T follicular helper cell (primary cell): ENCODE data around the gene NDUFB10.

Experiments used
- DNase-seq: peaks from one replicate; pipeline ENCODE4 v3.0.0-alpha.2; 2020; ENCODE audit warnings: low read depth

Gene NDUFB10

DNA sequence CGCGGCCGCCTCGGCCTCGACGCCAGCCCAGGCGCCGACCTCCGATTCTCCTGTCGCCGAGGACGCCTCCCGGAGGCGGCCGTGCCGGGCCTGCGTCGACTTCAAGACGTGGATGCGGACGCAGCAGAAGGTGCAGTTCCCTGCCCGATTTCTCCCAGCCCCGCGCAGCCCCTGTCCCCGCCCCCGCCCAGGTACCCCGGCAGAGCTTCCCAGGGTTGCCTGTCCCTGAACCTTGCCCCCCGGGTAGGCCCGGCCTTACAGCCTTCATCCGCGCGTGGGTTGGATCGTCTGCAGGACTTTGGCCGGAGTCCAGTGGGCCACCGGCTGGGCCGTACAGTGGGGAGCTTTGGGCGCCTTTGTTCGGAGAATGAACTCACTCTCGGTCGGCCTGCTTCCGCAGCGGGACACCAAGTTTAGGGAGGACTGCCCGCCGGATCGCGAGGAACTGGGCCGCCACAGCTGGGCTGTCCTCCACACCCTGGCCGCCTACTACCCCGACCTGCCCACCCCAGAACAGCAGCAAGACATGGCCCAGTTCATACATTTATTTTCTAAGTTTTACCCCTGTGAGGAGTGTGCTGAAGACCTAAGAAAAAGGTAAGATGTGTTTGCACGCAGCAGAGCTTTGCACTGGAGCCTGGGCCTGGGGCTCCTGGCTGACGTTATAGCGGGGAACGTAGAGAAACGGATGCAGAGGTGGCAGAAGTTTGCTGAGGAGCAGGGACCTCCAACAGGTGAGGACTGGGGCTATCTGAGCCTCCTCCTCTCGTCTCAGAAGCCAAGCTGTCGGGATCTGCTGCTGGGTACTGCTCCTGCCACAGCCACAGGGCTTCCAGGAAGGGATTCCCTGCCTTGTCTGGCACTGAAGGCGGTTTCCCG, 25.2 kb downstream of the NDUFB10 start:
- DNase-seq: no peak

- DNase-seq: no peak
Measured at GRCh38 chr16:1985466-1986150, 26.3 kb downstream of the NDUFB10 start.

DNA sequence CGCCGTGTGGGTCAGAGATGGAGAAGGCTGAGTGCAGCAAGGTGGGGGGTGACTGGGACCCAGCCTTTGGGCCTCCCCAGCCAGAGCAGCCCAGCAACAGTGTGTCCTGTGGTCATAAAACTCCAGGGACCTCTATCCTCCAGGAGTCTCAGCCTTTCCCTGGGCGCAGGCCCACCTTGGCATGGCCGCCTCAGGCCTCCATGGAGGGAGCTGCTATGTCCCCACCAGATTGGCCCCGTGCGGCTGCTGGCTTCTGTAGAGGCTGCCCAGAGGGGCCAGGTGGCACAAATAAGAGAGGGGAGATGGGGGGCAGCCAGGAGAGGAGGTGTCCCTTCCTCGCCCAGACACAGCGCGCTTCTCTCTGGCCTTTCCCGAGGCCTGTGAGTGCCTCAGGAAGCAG, 27.9 kb downstream of the NDUFB10 start:
- no peak for DNase-seq

- DNase-seq: no peak
Measured at GRCh38 chr16:1989209-1990100, 30.1 kb downstream of the NDUFB10 start, which contains the start of gene SYNGR3. Gene SYNGR3, plus strand, starts transcription at chr16:1989970. Its CDS starts 133 bp downstream, at chr16:1990103.

DNA sequence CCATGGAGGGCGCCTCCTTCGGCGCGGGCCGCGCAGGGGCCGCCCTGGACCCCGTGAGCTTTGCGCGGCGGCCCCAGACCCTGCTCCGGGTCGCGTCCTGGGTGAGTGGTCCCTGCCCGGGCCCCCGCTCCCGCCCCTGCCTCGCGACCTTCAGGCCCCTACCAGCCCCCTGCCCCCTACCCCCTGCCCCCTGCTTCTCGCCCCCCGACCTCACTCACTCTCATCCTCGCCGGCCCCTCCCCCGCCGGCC, 30.7 kb downstream of the NDUFB10 start:
- no peak for DNase-seq

DNA sequence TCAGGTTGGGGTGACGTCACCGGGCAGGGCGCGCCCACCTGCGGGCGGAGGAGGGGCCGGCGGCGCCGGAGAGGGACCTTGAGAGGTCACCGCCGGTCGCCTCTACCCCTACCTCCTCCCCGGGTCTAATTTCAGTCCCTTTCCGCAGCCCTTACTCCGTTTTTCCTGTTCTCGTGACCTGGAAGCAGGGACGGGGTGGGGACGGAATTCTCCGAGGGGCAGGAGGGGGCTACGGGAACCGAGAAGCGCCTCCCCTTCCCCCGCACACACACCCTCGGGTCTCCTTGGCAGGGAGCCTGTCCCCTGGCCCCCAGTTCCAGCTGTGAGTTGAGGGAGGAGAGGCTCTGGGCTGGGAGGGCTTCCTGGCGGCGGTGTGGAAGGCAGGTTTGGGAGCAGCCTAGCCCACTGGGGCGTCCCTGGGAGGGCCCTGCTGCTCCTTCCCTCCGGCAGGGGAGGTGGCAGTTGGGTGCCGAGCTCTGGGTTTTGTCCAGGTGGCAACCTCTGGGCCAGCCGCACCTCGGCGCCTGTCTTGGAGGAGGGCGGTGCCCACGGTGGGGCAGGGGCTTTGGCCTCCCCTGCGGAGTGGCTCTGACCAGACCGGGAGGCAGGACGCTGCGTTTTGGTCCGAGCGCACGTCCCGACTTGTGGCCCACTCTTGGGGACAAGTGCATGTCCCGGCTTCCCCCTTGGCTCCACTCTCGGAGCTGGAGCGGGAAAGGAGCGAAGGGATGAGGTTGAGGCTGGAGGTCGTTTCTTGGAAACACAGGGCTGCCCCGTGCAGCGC, 31.2 kb downstream of the NDUFB10 start:
- DNase-seq: no peak

GRCh38 chr16:1991135-1991551, 31.8 kb downstream of the NDUFB10 start:
- DNase-seq: peak; percentile 29

DNA sequence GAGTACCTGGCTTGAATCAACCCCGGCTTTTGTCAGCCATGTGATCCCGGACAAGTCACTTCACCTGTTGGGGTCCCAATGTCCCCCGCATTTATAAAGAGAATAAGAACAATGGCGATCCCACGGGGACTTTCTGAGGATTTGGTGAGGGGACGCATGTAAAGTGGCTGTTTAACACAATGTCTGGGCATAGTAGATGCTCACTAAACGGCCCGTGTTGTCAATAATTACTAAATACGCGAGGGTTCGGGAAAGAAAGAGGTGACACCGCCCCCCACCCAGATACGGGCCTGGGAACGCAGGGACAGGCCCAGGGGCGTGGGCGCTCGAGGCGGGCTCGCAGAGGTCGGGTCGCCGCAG, 32.2 kb downstream of the NDUFB10 start:
- DNase-seq: no peak

DNA sequence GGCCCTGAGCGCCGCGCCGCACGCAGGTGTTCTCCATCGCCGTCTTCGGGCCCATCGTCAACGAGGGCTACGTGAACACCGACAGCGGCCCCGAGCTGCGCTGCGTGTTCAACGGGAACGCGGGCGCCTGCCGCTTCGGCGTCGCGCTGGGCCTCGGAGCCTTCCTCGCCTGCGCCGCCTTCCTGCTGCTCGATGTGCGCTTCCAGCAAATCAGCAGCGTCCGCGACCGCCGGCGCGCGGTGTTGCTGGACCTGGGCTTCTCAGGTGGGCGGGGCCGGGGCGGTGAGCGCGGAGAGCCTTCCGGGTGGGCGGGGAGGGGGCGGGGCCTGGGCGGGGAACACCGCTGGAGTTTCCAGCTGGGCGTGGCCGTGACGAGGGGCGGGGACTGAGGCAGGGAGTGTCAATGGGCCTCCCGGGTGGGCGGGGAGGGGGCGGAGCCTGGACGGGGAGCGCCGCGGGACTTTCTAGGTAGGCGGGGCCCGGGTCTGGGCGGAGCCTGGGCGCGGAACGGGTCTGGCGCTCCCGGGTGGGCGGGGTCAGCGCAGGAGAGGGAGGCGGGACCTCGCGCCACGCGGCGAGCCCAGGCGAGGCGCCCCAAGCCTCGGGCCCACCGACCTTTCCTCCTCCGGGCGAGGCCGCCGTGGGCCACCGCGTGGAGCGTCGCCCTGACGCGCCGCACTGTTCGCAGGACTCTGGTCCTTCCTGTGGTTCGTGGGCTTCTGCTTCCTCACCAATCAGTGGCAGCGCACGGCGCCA, 32.8 kb downstream of the NDUFB10 start:
- DNase-seq: peak; percentile 99

DNA sequence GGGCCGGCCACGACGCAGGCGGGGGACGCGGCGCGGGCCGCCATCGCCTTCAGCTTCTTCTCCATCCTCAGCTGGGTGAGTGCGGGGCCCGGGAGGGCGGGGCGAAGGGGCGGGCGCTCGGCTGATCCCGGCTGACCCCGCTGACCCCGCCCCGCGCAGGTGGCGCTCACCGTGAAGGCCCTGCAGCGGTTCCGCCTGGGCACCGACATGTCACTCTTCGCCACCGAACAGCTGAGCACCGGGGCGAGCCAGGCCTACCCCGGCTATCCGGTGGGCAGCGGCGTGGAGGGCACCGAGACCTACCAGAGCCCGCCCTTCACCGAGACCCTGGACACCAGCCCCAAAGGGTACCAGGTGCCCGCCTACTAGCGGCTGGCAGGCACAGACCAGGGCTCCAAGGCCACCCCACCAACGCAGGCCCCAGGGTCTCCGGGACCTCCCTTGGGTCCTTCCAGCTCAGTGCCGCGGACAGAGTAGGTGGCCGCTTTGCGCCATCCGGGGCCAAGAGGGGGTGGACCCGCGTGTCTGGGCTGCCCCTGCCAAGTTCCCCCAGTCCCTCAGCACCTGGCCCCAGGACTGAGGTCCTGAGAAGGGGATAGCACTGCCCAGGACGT, 33.5 kb downstream of the NDUFB10 start:
- DNase-seq: no peak

GRCh38 chr16:1993731-1994131, 34.4 kb downstream of the NDUFB10 start:
- DNase-seq: no peak

DNA sequence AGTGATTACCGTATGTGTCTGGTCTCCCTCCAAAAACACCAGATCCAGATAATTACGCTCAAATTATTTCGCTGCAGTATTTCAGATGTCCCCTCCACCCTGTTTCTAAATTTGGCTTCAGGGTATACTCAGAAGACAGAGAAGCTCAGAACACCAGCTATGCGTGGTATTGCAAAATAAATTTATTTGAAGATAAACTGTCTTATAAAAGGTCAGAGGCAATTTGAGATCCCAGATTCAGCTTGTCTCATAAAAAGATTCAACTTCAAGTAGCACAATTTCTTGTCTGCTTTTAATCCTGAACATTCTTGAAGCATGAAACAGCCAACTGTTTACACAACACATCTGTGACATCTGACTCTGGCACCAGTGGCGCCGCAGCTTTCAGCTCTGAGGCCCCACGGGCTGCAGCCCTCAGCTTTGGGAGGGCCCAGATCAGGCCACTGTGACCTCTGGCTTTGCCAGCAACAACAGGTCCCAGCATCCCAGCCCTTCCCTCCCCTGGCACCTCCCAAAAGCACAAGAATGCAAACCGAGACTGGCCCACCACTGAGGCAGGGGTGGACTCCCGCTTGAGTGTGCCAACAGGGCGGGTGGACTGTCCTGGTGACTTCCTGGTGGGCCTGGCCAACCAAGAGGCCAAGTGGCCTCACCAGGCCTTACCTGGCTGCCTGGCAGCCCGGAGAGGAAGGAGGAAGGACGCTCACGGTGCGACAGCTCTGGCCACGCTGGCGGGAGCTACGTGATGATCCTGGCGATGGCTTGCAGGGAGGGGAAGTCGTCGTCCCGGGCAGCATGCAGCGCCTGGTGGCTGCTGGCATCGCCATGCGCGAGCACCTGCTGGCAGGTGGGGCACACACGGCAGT, 38.4 kb downstream of the NDUFB10 start:
- no peak for DNase-seq

- DNase-seq: no peak
Measured at GRCh38 chr16:1998360-1998835, 39.1 kb downstream of the NDUFB10 start.

- DNase-seq: no peak
Measured at GRCh38 chr16:1998852-1999801, 39.8 kb downstream of the NDUFB10 start.

DNA sequence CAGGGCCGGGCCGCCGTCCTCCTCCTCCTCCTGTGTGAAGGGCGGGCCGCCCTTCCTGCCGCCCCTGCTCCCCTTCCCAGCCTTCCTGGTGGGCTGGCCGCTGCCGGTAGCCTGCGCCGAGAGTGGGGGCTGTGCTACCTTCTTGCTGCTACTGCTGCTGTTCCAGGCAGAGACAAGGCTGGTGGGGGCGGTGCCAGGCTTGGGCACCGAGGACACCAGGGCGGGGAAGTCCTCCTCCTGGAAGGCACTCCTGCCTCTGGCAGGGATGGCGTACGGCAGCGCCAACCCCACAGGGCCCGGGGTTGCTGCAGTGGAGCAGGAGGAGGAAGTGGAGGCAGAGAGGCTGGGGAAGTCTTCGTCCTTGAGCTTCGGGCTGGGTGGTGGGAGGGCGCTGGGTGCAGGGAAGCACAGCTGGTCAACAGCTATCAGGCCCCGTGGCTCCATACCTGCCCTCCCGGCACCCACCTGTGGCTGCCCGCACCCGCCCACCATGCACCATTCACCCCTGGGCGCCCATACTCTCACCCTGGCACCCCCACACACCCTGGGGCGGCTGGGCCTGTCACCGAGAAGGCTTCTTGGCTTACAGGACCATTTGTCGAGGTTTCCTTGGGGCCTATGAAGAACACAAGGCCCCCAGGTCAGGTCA, 40.7 kb downstream of the NDUFB10 start:
- DNase-seq: no peak

- DNase-seq: no peak
Measured at GRCh38 chr16:2001035-2001434, 41.7 kb downstream of the NDUFB10 start.

DNA sequence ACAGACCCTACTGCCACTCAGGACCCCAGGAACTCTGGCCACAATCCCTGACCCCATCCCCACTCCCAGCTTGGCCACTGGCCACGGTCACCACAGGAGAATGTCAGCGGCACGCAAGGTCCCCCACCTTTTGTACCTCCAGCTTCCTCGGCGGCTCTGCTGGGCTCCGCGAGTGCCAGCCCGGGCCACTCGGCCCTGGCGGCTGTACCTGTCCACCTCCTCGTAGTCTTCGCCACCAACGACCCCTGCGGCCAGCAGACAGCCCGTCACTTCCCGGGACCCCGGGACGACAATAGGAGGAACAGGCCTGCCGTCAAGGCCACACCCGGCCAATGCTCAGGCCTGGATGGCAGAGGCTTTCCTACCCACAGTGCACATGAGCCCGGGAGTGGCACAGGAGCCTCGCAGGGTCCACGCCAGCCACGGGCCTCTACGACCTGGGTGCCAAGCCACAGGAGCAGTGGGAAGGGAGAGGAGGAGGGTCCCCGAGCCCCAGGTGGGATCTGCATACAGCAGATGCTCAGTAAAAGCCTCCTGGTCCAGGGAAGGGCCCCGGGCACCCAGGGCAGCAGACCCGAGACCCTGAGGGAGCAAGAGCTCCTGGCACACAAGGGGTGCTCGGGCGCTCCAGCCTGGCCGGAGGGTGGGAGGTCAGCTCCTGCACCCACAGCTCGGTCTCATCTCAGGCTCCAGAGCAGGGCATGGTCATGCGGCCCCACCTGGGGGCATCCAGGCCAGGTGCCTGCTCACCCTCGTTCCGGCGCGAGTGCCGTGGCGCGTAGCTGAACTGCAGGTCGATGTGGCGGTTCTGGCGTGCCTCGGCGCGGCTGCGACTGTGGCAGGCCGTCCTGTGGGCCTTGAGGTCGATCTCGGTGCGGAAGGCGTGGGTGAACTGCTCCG, 42.4 kb downstream of the NDUFB10 start:
- DNase-seq: no peak
